H1 (cell line): ENCODE measurements around the gene QRICH1. TPM values are rescaled to one million over a fixed set of nuclear protein-coding genes. Genes with fewer than 3 reads are reported as not detected.

ENCODE experiments used
- CTCF ChIA-PET: fragments of 300-600 bp; sonication (Branson Sonifier 250); formaldehyde crosslinking; loops from one replicate; lab custom pipeline; 2021; ENCODE audit not compliant: partially characterized antibody; lab: Charles Lee
- POLR2A ChIA-PET: fragments of 300-600 bp; sonication (Branson Sonifier 250); formaldehyde crosslinking; loops from one replicate; lab custom pipeline; 2021; ENCODE audit warnings: inconsistent platforms; ENCODE audit not compliant: partially characterized antibody; lab: Charles Lee
- DNase-seq, 2 experiments: peaks; one replicate each; pipeline versions ENCODE4 v3.0.0 to v3.0.0-alpha.2; 2010 to 2022; ENCODE audit warnings: low spot score in 2 of 2, low read depth in 1 of 2, mixed read lengths in 1 of 2
- FAIRE-seq: peaks from 2 replicates; lab custom pipeline; 2011; peaks lifted over from hg19 to GRCh38; lab: Jason Lieb, UNC
- H2AFZ ChIP-seq: 2 replicates; pipeline ENCODE4 v1.8.1; 2012; ENCODE audit warnings: low read length, inconsistent platforms
- H2AK5ac ChIP-seq: 2 replicates; pipeline ENCODE4 v1.6.1; 2013; ENCODE audit warnings: low read depth, low read length
- H2BK120ac ChIP-seq: replicated peaks from 2 replicates; pipeline ENCODE3; 2013; ENCODE audit warnings: low read depth, low read length, inconsistent platforms
- H2BK12ac ChIP-seq: 2 replicates; pipeline ENCODE4 v1.6.1; 2013; ENCODE audit warnings: low read depth, low read length
- H2BK15ac ChIP-seq: 2 replicates; pipeline ENCODE4 v1.6.1; 2013; ENCODE audit warnings: low read length
- H2BK20ac ChIP-seq: 2 replicates; pipeline ENCODE4 v1.6.1; 2013; ENCODE audit warnings: low read length
- H2BK5ac ChIP-seq: 2 replicates; pipeline ENCODE4 v1.6.1; 2013; ENCODE audit warnings: low read depth, low read length
- H3K14ac ChIP-seq: 2 replicates; pipeline ENCODE4 v1.6.1; 2013; ENCODE audit warnings: inconsistent platforms; ENCODE audit not compliant: insufficient read length
- H3K18ac ChIP-seq: 2 replicates; pipeline ENCODE4 v1.6.1; 2013; ENCODE audit warnings: low read length; ENCODE audit errors: extremely low read depth
- H3K23ac ChIP-seq: 2 replicates; pipeline ENCODE4 v1.6.1; 2013; ENCODE audit warnings: inconsistent platforms; ENCODE audit not compliant: insufficient read length
- H3K23me2 ChIP-seq: 2 replicates; pipeline ENCODE4 v1.6.1; 2013; ENCODE audit warnings: low read depth, low read length
- H3K27ac ChIP-seq: 2 replicates; pipeline ENCODE4 v1.6.1; 2011; ENCODE audit warnings: low read depth, low read length, inconsistent platforms
- H3K27me3 ChIP-seq, 4 experiments: replicated peaks in 1 of 4; 1 replicate in 1 of 4; 2 replicates in 3 of 4; pipeline versions ENCODE4 v1.6.1 to v1.8.1; 2011 to 2013; ENCODE audit warnings: low read length in 3 of 4, mild to moderate bottlenecking in 3 of 4, inconsistent platforms in 2 of 4, mixed read lengths in 2 of 4, moderate library complexity in 1 of 4; ENCODE audit not compliant: control insufficient read depth in 3 of 4, insufficient read depth in 3 of 4; ENCODE audit errors: extremely low read depth in 1 of 4
- H3K36me3 ChIP-seq, 4 experiments: 2 replicates each; pipeline versions ENCODE4 v1.6.1 to v1.8.1; 2011 to 2013; ENCODE audit warnings: mild to moderate bottlenecking in 4 of 4, low read length in 3 of 4, moderate library complexity in 2 of 4, control low read depth in 1 of 4, inconsistent platforms in 1 of 4; ENCODE audit not compliant: insufficient read depth in 4 of 4, control insufficient read depth in 2 of 4
- H3K4ac ChIP-seq: replicated peaks from 2 replicates; pipeline ENCODE3; 2013; ENCODE audit warnings: low read length, low read depth, mixed read lengths, inconsistent platforms; ENCODE audit not compliant: insufficient read length
- H3K4me1 ChIP-seq, 4 experiments: replicated peaks in 1 of 4; 1 replicate in 1 of 4; 2 replicates in 3 of 4; pipeline versions ENCODE4 v1.6.1 to v1.8.1; 2011 to 2013; ENCODE audit warnings: low read length in 3 of 4, inconsistent platforms in 2 of 4, mixed read lengths in 1 of 4; ENCODE audit not compliant: insufficient read depth in 4 of 4, control insufficient read depth in 3 of 4
- H3K4me2 ChIP-seq, 2 experiments: 2 replicates each; pipeline versions ENCODE4 v1.6.1 to v1.8.1; 2011 to 2013; ENCODE audit warnings: low read depth in 2 of 2, low read length in 2 of 2, control low read depth in 1 of 2, inconsistent platforms in 1 of 2, mild to moderate bottlenecking in 1 of 2; ENCODE audit not compliant: insufficient read depth in 1 of 2
- H3K4me3 ChIP-seq, 4 experiments: fragments of 200-600, 300-600 bp in 1 of 4; sonication (generic), shearing (Covaris generic), sonication (Bioruptor Twin) in 1 of 4; 2 replicates each; pipeline versions ENCODE4 v1.5.1 to v1.8.1; 2011 to 2016; ENCODE audit warnings: low read length in 4 of 4, low read depth in 3 of 4, control low read depth in 2 of 4, inconsistent platforms in 2 of 4, mild to moderate bottlenecking in 2 of 4, mixed read lengths in 1 of 4, moderate library complexity in 1 of 4; ENCODE audit not compliant: insufficient read depth in 2 of 4; ENCODE audit errors: extremely low read depth in 1 of 4
- H3K56ac ChIP-seq: replicated peaks from 2 replicates; pipeline ENCODE3; 2013; ENCODE audit warnings: low read depth, mild to moderate bottlenecking, mixed read lengths, low read length, inconsistent platforms; ENCODE audit not compliant: insufficient read length
- H3K79me1 ChIP-seq: 2 replicates; pipeline ENCODE4 v1.6.1; 2013; ENCODE audit warnings: low read depth, low read length, control low read depth
- H3K79me2 ChIP-seq, 2 experiments: 2 replicates each; pipeline versions ENCODE4 v1.6.1 to v1.8.1; 2012 to 2013; ENCODE audit warnings: low read length in 2 of 2, mild to moderate bottlenecking in 2 of 2, inconsistent platforms in 1 of 2; ENCODE audit not compliant: insufficient read depth in 2 of 2, control insufficient read depth in 1 of 2
- H3K9ac ChIP-seq, 4 experiments: replicated peaks in 1 of 4; 1 replicate in 1 of 4; 2 replicates in 3 of 4; pipeline versions ENCODE4 v1.6.1 to v1.8.1; 2011 to 2013; ENCODE audit warnings: low read depth in 3 of 4, low read length in 3 of 4, control low read depth in 2 of 4, mild to moderate bottlenecking in 2 of 4, moderate library complexity in 2 of 4, inconsistent platforms in 1 of 4; ENCODE audit errors: extremely low read depth in 1 of 4
- H3K9me3 ChIP-seq, 2 experiments: 2 replicates each; pipeline versions ENCODE4 v1.6.1 to v1.8.1; 2012 to 2013; ENCODE audit warnings: mild to moderate bottlenecking in 2 of 2, moderate library complexity in 2 of 2, control low read depth in 1 of 2, inconsistent platforms in 1 of 2, low read depth in 1 of 2, low read length in 1 of 2, mixed read lengths in 1 of 2; ENCODE audit not compliant: insufficient read depth in 2 of 2
- H4K20me1 ChIP-seq, 2 experiments: replicated peaks in 1 of 2; 2 replicates each; pipeline versions ENCODE3 to v1.8.1; 2011 to 2013; ENCODE audit warnings: inconsistent platforms in 2 of 2, low read length in 2 of 2, mild to moderate bottlenecking in 1 of 2; ENCODE audit not compliant: insufficient read depth in 2 of 2, control insufficient read depth in 1 of 2
- H4K5ac ChIP-seq: 2 replicates; pipeline ENCODE4 v1.6.1; 2013; ENCODE audit warnings: low read length, low read depth, mixed read lengths, inconsistent platforms; ENCODE audit not compliant: insufficient read length
- H4K8ac ChIP-seq: 2 replicates; pipeline ENCODE4 v1.8.0; 2013; ENCODE audit warnings: mild to moderate bottlenecking, moderate library complexity, low read length, inconsistent platforms; ENCODE audit not compliant: insufficient read depth; ENCODE audit errors: extremely low read depth
- H4K91ac ChIP-seq: replicated peaks from 2 replicates; pipeline ENCODE3; 2013; ENCODE audit warnings: low read length, mixed read lengths, inconsistent platforms; ENCODE audit not compliant: insufficient read length
- SRF ChIP-seq: IDR thresholded peaks from 2 replicates; pipeline ENCODE4 v1.6.1; 2011; ENCODE audit warnings: mild to moderate bottlenecking, low read depth, low read length, moderate library complexity
- WGBS, 2 experiments: shearing (Covaris generic) in 1 of 2; methylation state at CpG; one replicate each; pipeline versions ENCODE4 v1.1.6 to v1.1.7; 2013 to 2015; ENCODE audit warnings: low lambda C conversion rate in 2 of 2, mixed read lengths in 2 of 2, inconsistent platforms in 1 of 2, low coverage in 1 of 2, missing lambda C conversion rate in 1 of 2; ENCODE audit not compliant: insufficient replicate concordance in 2 of 2, insufficient coverage in 1 of 2, insufficient read length in 1 of 2; ENCODE audit errors: extremely low coverage in 1 of 2, missing lambda C conversion rate in 1 of 2; 5-methylcytosine and 5-hydroxymethylcytosine counted together
- polyA plus RNA-seq, 7 experiments: library from polyadenylated mRNA; depleted of rRNA in 3 of 7; stranded (reverse) in 5 of 7; unstranded in 2 of 7; fragments of >200 nt in 5 of 7; fragments of 200-250 nt in 2 of 7; gene quantifications; 1 replicate in 5 of 7; 2 replicates in 1 of 7; 4 replicates in 1 of 7; pipeline versions ENCODE4 v1.2.1 to v1.2.3, GENCODE V29; 2011 to 2013; ENCODE audit warnings: missing spikeins in 2 of 7, mixed read lengths in 2 of 7
- total RNA-seq: library from RNA; stranded (reverse); fragmentation: NEBNext Ultra II Directional; extraction: Animal tissue kit (Norgen Biotek cat#: 25700); gene quantifications from 2 replicates; pipeline ENCODE4 v1.2.1, GENCODE V29; 2021

The QRICH1 gene
- total and polyA plus RNA-seq, 2 of the 8 experiments (the other 6 are each of a cell fraction or from before 2014, with no cell fraction given), result 128 to 142 TPM

GRCh38 chr3:49123687-49124086 is 29.8 kb upstream of the QRICH1 start:
- no peak overlapping the region for H3K27ac ChIP-seq
- H3K79me1 ChIP-seq, result peaks cover 9% of the 10 kb centered on the region
- POLR2A ChIA-PET, result interaction anchor here (1.2 to 25.5 kb wide), 4 partner anchors 9 to 102 kb away, joined by 3 to 508 read pairs (median 11); partner anchors contain the start of genes LAMB2, NDUFAF3, QARS1 and QRICH1
- no peak overlapping the region for H2BK120ac ChIP-seq
- H2AFZ ChIP-seq, result no peak overlapping the region
- no peak overlapping the region for H2BK12ac ChIP-seq
- H3K4me2 ChIP-seq, result no peak overlapping the region
- 89% methylated on average over 17 of the region's 17 CpGs; no CpG with 5 or more reads in 1 of the 2 experiments for WGBS, 2 experiments
- no peak overlapping the region for H2AK5ac ChIP-seq
- H3K79me2 ChIP-seq, result peaks cover 0 to 10% of the 10 kb centered on the region in 2 experiments; a peak in 2 of 4 replicates
- no peak overlapping the region for H3K14ac ChIP-seq
- no peak overlapping the region for H4K91ac ChIP-seq
- H2BK20ac ChIP-seq, result no peak overlapping the region
- no peaks in the 10 kb centered on the region for H4K20me1 ChIP-seq
- H3K27me3 ChIP-seq, result no peaks in the 10 kb centered on the region
- peaks cover 5% of the 10 kb centered on the region for H3K23me2 ChIP-seq
- H4K5ac ChIP-seq, result no peak overlapping the region
- H3K4me1 ChIP-seq, result peaks cover 0 to 11% (median 6%) of the 10 kb centered on the region in 4 experiments; a peak in 5 of 7 replicates
- CTCF ChIA-PET, result interaction anchor here (0.9 to 4.4 kb wide), 3 partner anchors 9 to 72 kb away, joined by 3 to 20 read pairs (median 8); partner anchors contain the start of gene LAMB2
- DNase-seq (no peak), FAIRE-seq (no peak)
- H3K56ac ChIP-seq, result no peak overlapping the region
- no peaks in the 10 kb centered on the region for H3K9me3 ChIP-seq
- no peak for TF ChIP-seq SRF
- no peak overlapping the region for H2BK5ac ChIP-seq
- no peak overlapping the region for H3K4ac ChIP-seq
- H3K18ac ChIP-seq, result no peak overlapping the region
- H2BK15ac ChIP-seq, result no peak overlapping the region
- no peak overlapping the region for H3K4me3 ChIP-seq
- no peak overlapping the region for H3K9ac ChIP-seq
- peaks cover 5 to 25% (median 13%) of the 10 kb centered on the region in 4 experiments; a peak in 7 of 8 replicates for H3K36me3 ChIP-seq
- H3K23ac ChIP-seq, result no peak overlapping the region
- no peak overlapping the region for H4K8ac ChIP-seq
